Activated CD4-positive, alpha-beta memory T cell treated with anti-CD3 and anti-CD28 coated beads, Interleukin-2, amount 10 ng/mL, durations not matched to agents 7 days and 5 days (primary cell): ENCODE results near the gene NOTCH3. TPM values are rescaled to one million over a fixed set of nuclear protein-coding genes. Genes with fewer than 3 reads are reported as not detected.

Experiments
- CTCF ChIA-PET: fragments of 350-600 bp; sonication (Branson Sonifier 250); formaldehyde crosslinking; loops from one replicate; lab custom pipeline; 2021; ENCODE audit warnings: antibody characterized with exemption, inconsistent platforms; lab: Charles Lee
- POLR2A ChIA-PET: fragments of 350-600 bp; sonication (Branson Sonifier 250); formaldehyde crosslinking; loops from one replicate; lab custom pipeline; 2021; ENCODE audit warnings: antibody characterized with exemption; lab: Charles Lee
- DNase-seq: peaks from one replicate; pipeline ENCODE4 v3.0.0-alpha.2; 2020
- H3K27ac Mint-ChIP-seq: one replicate; pipeline ENCODE4 v1.8.0; 2021; ENCODE audit warnings: mild to moderate bottlenecking, mixed read lengths
- H3K27me3 Mint-ChIP-seq: one replicate; pipeline ENCODE4 v1.8.0; 2021; ENCODE audit warnings: mixed read lengths
- H3K36me3 Mint-ChIP-seq: one replicate; pipeline ENCODE4 v1.8.0; 2021; ENCODE audit warnings: low read depth, mixed read lengths
- H3K4me1 Mint-ChIP-seq: one replicate; pipeline ENCODE4 v1.8.0; 2021; ENCODE audit warnings: mixed read lengths
- H3K4me3 Mint-ChIP-seq: one replicate; pipeline ENCODE4 v1.8.0; 2021; ENCODE audit warnings: mild to moderate bottlenecking, mixed read lengths
- H3K9me3 Mint-ChIP-seq: one replicate; pipeline ENCODE4 v1.8.0; 2021; ENCODE audit warnings: mixed read lengths
- total RNA-seq, 2 experiments: library from RNA; stranded (reverse); gene quantifications; one replicate each; pipeline ENCODE4 v1.2.3, GENCODE V29; 2021

NOTCH3 gene
- total RNA-seq, 2 experiments from 2014 or later = not detected

DNA sequence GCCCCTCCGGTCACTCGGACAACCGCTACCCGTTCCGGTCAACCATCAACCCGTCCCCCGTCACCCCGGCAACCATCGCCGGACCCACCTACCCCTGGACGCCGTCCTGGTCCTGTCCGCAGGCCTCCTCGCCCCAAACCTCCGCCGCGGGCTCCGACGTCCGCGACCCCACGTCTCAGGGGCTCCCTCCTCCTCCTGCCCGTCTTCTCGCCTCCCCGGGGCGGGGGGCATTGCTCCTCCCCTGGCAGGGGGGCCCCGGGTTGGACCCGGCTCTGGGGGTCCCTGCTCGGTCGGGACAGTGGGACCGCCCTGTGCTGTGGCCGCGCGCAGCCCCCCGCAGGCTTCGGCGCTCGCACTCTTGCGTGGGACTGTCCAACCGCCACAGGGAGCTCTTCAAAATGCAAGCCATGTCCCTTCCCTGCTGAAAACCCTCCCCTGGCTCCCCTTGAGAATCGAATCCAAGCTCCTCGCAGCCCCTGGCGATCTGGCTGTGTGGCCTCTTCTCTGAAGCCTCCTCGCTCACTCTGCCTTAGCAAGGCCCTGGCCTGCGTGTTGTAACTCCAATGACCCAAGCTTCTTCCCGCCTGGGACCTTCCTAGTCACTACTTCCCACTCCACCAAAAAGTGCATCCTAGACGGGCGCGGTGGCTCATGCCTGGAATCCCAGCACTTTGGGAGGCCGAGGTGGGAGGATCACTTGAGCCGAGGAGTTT lies 23.0 kb upstream of the NOTCH3 start:
- H3K4me3 Mint-ChIP-seq = peak overlapping the region; percentile 70
- no peaks in the 10 kb centered on the region for H3K36me3 Mint-ChIP-seq
- H3K27ac Mint-ChIP-seq = no peak overlapping the region
- peaks cover 18% of the 10 kb centered on the region for H3K27me3 Mint-ChIP-seq
- CTCF ChIA-PET = no interaction called here
- peaks cover 16% of the 10 kb centered on the region for H3K4me1 Mint-ChIP-seq
- POLR2A ChIA-PET = no interaction called here
- H3K9me3 Mint-ChIP-seq = no peaks in the 10 kb centered on the region
- no peak for DNase-seq

DNA sequence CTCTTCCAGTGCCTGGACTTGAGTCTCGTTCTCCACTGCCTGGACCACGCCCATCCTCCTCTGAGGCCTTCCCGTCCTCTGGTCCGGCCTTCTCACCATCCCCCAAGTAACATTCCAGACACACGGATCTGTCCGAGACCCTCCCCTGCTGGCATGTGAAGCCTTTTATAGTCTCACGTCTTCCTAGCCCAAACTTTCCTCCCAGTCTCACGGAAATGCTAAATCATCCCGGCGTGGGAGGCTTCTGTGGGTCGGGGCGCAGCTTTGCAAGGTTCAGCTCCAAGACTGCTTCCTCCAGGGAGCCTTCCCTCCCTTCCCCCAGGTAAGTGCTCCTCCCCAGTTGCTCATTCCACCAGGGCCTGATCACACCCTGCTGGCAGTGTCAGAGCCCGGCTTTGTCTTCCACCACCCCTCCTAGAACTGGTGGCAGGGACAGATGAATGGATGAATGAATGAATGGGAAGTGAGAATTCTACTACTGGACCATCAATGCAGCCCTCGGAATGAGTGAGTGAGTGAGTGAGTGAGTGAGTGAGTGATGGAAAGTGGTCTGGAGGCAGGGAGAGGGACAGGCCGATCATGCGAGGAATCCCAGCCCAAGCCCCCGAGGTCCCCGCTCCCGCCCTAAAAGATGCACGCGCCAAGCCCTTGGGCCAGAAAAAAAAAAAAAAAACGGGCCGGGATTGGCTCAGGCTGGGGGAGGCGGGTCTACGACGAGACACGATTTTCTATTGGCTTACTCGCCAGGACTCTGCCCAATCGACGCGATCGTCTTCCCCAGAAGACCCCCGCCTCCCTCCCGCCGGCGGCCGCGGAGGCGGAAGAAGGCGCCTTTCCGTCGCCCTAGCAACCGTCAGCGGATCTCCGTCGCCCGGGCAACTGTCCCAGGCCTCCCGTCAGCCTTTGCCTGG lies 22.2 kb upstream of the NOTCH3 start:
- peaks cover 18% of the 10 kb centered on the region for H3K27me3 Mint-ChIP-seq
- H3K4me3 Mint-ChIP-seq = peak overlapping the region; percentile 70
- no peaks in the 10 kb centered on the region for H3K9me3 Mint-ChIP-seq
- H3K4me1 Mint-ChIP-seq = peaks cover 16% of the 10 kb centered on the region
- peak; percentile 81 for DNase-seq
- ChIA-PET CTCF (no interaction called here), POLR2A (no interaction called here)
- H3K36me3 Mint-ChIP-seq = no peaks in the 10 kb centered on the region
- H3K27ac Mint-ChIP-seq = no peak overlapping the region

DNA sequence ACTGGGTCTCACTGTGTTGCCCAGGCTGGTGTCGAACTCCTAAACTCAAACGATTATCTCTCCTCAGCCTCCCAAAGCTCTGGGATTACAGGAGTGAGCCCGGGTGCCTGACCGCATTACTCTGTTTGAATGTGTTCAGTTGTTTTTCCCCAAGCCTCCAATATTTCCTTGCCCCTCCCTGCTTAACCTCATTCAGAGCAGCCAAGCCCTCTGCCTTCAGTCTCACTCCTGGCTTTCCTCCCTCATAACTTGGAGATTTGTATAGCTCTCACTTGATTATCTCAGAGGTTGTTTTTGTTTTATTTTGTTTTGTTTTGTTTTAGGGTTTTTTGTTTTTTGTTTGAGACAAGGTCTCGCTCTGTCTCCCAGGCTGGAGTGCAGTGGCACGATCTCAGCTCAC lies 20.0 kb upstream of the NOTCH3 start:
- Mint-ChIP-seq H3K4me1 (peaks cover 16% of the 10 kb centered on the region), H3K36me3 (no peaks in the 10 kb centered on the region), H3K27me3 (peaks cover 16% of the 10 kb centered on the region), H3K4me3 (no peak overlapping the region), H3K9me3 (no peaks in the 10 kb centered on the region), H3K27ac (no peak overlapping the region)
- POLR2A ChIA-PET = interaction anchor here (0.7 kb wide), 1 partner anchor 18 kb away, joined by 3 read pairs; no protein-coding TSS in a partner anchor
- CTCF ChIA-PET = interaction anchor here (1.3 kb wide), 1 partner anchor 198 kb away, joined by 3 read pairs; the partner anchor contains the start of gene AKAP8L
- DNase-seq = no peak

DNA sequence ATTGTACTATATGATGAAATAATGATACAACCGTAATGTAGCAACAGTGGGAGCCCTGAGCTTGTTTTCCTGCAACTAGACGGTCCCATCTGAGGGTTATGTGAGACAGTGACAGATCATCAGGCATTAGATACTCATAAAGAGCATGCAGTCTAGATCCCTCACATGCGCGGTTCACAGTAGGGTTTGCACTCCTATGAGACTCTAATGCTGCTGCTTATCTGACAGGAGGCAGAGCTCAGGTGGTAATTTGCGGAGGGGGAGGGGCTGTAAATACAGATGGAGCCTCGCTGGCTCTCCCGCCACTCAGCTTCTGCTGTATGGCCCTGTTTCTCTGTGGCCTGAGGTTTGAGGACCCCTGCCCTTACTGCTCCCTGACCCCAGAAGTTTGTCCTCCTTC lies 17.7 kb upstream of the NOTCH3 start:
- ChIA-PET CTCF (no interaction called here), POLR2A (no interaction called here)
- Mint-ChIP-seq H3K4me1 (peaks cover 12% of the 10 kb centered on the region), H3K9me3 (no peaks in the 10 kb centered on the region), H3K27ac (no peak overlapping the region), H3K4me3 (no peak overlapping the region), H3K27me3 (peaks cover 13% of the 10 kb centered on the region), H3K36me3 (no peaks in the 10 kb centered on the region)
- no peak for DNase-seq

DNA sequence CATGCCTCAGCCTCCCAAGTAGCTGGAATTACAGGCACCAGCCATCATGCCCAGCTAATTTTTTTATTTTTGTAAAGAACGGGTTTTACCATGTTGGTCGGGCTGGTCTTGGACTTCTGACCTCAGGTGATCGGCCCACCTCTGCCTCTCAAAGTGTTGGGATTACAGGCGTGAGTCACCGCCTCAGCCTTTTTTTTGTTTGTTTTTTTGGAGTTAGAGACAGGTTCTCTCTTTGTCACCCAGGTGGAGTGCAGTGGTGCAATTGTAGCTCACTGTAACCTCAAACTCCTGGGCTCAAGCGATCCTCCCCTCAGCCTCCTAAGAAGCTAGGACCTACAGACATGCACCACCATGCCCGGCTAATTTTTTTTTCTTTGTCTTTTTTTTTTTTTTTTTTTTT lies 15.6 kb upstream of the NOTCH3 start:
- Mint-ChIP-seq H3K27ac (no peak overlapping the region), H3K4me1 (no peaks in the 10 kb centered on the region), H3K9me3 (no peaks in the 10 kb centered on the region), H3K4me3 (no peak overlapping the region), H3K27me3 (peaks cover 2% of the 10 kb centered on the region), H3K36me3 (no peaks in the 10 kb centered on the region)
- no peak for DNase-seq
- ChIA-PET POLR2A (no interaction called here), CTCF (interaction anchor here (0.7 to 1.0 kb wide), 2 partner anchors 8 to 33 kb away, joined by 3 to 4 read pairs; no protein-coding TSS in a partner anchor)

DNA sequence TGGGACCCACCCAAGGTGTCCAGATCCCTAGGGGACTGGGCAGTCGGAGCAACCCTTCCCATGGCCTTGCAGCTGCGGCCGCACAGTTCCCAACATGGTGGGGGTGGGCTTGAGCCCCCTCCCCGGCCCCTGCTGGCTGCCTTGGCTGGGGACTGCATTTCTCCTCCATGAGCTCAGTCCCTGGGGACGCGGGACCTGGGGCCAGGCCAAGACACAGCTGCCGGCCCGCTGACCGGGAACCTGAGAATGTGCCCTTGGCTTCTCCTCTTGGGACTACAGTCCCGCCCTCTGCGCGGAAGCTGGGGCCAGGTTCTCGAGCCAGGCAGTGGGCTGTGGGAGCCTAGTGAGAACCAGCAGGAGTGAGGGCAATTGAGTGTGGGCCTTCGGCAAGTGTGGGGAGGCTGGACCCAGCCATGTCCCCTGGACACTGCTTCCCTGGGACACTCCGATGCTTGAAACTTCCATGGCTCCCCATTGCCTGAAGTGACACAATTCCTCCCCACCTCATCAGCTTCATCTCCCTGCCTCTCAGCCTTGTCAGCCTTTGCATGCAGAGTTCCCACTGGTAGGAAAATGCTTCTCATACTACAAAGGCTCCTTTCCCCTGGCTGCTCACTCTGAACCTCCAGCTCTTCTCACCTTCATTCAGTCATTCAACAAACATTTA lies 13.1 kb upstream of the NOTCH3 start:
- no peak overlapping the region for H3K27ac Mint-ChIP-seq
- no peaks in the 10 kb centered on the region for H3K4me1 Mint-ChIP-seq
- DNase-seq = no peak
- H3K4me3 Mint-ChIP-seq = no peak overlapping the region
- H3K9me3 Mint-ChIP-seq = no peaks in the 10 kb centered on the region
- H3K36me3 Mint-ChIP-seq = no peaks in the 10 kb centered on the region
- CTCF ChIA-PET = no interaction called here
- POLR2A ChIA-PET = no interaction called here
- no peaks in the 10 kb centered on the region for H3K27me3 Mint-ChIP-seq

DNA sequence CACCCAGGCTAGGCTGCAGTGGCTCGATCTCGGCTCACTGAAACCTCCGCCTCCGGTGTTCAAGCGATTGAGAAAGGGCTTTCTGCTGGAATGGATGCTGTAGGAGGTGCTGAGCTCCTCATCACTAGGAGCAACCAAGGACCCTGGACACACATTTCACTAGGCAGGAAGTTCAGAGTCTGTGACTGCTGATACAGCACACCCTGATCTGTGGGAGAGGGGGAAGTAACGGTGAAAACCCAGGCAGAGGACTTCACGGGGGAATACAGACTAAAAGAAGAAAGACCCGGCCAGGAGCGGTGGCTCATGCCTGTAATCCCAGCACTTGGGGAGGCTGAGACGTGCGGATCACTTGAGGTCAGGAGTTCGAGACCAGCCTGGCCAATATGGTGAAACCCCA lies 11.9 kb upstream of the NOTCH3 start:
- Mint-ChIP-seq H3K9me3 (no peaks in the 10 kb centered on the region), H3K4me3 (no peak overlapping the region), H3K36me3 (no peaks in the 10 kb centered on the region), H3K4me1 (no peaks in the 10 kb centered on the region), H3K27me3 (no peaks in the 10 kb centered on the region), H3K27ac (no peak overlapping the region)
- ChIA-PET CTCF (no interaction called here), POLR2A (no interaction called here)
- DNase-seq = no peak

DNA sequence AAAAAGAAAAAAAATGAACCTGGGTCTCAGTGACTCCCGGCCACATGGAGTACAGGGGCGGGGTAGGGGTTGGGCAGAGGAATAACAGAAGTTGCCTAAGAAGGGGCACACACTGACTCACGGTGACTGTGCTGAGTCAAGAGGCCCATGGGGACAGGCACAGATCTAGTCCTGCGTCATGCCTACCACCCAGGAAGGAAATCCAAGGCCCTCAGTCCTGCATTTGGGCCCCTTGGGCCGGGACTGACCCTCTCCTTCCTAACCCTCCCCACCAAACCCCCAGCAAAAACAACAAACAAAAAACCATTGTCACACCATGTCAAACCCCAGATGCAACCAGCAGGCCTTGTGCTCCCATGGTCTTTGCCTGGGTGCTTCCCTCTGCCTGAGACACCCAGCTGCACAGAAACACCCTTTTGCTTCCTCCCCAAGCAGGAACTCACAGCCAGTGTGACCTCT lies 9.6 kb upstream of the NOTCH3 start:
- Mint-ChIP-seq H3K36me3 (no peaks in the 10 kb centered on the region), H3K27me3 (no peaks in the 10 kb centered on the region), H3K9me3 (no peaks in the 10 kb centered on the region), H3K4me3 (no peak overlapping the region), H3K4me1 (no peaks in the 10 kb centered on the region), H3K27ac (no peak overlapping the region)
- CTCF ChIA-PET = no interaction called here
- POLR2A ChIA-PET = no interaction called here
- DNase-seq = no peak

DNA sequence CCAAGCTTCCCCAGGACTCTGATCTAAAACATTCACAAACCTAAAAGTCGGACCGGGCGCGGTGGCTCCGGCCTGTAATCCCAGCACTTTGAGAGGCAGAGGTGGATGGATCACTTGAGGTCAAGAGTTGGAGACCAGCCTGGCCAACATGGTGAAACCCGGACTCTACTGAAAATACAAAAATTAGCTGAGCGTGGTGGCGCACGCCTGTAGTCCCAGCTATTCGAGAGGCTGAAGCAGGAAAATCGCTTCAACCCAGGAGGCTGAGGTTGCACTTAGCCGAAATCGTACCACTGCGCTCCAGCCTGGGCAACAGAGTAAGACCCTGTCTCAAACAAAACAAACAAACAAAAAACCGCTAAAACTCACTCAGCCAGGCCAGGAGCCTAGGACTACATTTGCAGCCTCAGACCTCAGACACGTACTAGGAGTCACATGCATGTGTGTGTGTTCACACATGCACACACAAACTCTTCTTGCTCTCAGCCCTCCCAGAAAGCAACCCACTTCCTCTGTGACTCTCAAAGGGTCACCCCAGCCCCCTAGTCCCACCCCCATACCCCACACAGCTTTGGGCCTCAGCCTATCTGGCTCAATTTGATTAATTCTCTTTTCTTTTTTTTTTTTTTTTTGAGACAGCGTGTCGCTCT lies 704 bp upstream of the NOTCH3 start:
- no peaks in the 10 kb centered on the region for H3K9me3 Mint-ChIP-seq

DNA sequence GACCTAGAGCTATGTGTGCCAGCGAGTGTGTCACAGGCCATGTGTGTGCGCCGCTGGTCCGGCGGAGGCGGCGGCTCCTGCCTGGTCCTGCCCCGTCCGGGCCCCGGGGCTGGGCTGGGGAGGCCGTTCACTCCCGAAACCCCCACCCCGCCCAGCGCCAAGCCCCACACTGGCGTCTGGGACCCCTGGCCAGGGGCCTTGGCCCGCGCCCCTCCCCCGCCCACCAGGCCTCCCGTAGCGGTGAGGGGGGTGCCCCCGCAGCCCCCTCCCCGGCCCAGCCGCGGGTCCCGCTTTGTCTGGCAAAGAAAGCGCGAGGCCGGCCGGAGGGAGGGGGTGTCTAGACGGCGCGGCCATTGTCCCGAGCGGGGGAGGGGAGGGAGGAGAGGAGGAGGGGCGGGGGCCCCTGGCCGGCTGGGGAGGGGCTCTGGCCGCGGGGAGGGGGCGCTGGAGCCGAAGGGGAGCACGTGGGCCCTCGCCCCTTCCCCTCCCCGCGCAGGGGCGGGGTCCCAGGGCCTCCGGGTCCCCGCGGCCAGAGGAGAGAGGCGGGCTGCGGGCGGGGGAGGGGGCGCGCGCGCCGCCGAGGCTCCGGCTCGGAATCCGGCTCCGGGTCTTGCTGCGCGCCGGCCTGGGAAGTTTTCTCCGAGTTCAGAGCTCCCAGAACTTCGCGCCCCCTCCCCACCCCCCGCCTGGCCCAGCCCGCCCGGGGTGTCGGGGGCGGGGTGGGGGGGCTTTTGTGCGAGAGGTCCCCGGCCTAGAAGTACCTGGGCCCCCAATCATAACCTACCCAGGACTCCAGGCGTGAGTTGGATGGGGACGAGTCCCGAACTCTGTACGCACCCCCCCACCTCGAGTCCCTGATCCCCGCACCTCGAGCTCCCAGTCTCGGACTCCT lies 888 bp downstream of the NOTCH3 start:
- no peak overlapping the region for H3K27ac Mint-ChIP-seq
- peaks cover 43% of the 10 kb centered on the region for H3K27me3 Mint-ChIP-seq
- DNase-seq = no peak
- peaks cover 2% of the 10 kb centered on the region for H3K36me3 Mint-ChIP-seq
- H3K4me1 Mint-ChIP-seq = peaks cover 7% of the 10 kb centered on the region
- H3K9me3 Mint-ChIP-seq = no peaks in the 10 kb centered on the region
- H3K4me3 Mint-ChIP-seq = no peak overlapping the region
- POLR2A ChIA-PET = no interaction called here
- CTCF ChIA-PET = interaction anchor here (0.8 kb wide), 1 partner anchor 356 kb away, joined by 4 read pairs; no protein-coding TSS in a partner anchor

More for the DNA sequence above, 704 bp upstream of the NOTCH3 start:
- Mint-ChIP-seq H3K27me3 (peaks cover 37% of the 10 kb centered on the region), H3K27ac (no peak overlapping the region), H3K36me3 (peaks cover 2% of the 10 kb centered on the region), H3K4me1 (peaks cover 7% of the 10 kb centered on the region), H3K4me3 (no peak overlapping the region)
- POLR2A ChIA-PET = no interaction called here
- no peak for DNase-seq
- CTCF ChIA-PET = no interaction called here

DNA sequence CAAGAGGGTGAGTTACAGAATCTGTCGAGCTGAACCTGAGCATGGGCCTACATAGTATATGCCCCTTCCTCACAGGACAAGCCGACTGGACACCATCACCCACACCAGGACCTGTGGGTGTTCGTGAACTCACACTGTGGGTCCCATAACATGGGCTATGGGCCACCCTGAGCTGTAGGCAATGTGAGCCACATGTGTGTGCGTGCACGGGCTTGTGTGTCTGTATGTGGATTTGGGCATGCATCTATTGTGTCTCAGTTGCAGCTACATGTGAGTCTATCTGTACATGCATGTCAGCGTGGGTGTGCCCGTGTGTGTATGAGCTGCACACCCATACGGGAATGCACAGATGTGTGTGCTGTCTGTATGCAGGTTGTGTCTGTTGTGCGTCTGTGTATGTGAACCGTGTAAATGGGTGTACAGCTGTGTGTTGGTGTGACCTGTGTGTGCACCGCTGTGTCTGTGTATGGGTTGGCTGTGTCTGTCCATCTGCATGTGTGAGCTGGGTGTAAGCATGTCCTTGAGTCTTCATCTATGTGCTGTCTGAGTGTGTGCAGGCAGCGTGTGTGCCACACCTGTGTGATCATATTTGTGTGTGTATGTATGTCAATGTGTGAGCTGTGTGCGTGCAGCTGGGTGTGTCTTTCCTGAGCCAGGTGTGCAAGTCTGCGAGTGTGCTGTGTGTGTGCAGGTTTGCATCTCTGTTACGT lies 1.7 kb downstream of the NOTCH3 start:
- POLR2A ChIA-PET = no interaction called here
- peaks cover 51% of the 10 kb centered on the region for H3K27me3 Mint-ChIP-seq
- H3K4me1 Mint-ChIP-seq = peaks cover 7% of the 10 kb centered on the region
- H3K9me3 Mint-ChIP-seq = no peaks in the 10 kb centered on the region
- no peak for DNase-seq
- CTCF ChIA-PET = interaction anchor here (0.8 kb wide), 1 partner anchor 357 kb away, joined by 4 read pairs; no protein-coding TSS in a partner anchor
- H3K4me3 Mint-ChIP-seq = no peak overlapping the region
- peaks cover 2% of the 10 kb centered on the region for H3K36me3 Mint-ChIP-seq
- no peak overlapping the region for H3K27ac Mint-ChIP-seq
